Gastrocnemius medialis (tissue), 4 donors: ENCODE measurements around the gene ACP7.

Experiments
- POLR2A ChIP-seq, 2 donors: fragments of 450-650 bp; IDR thresholded peaks; one replicate each; pipeline ENCODE4 v1.6.1; 2017; ENCODE audit warnings: antibody characterized with exemption in 2 of 2, mild to moderate bottlenecking in 2 of 2, moderate library complexity in 2 of 2
- TF ChIP-seq, protein P1 (sequence below), 5 experiments: fragments of 450-650 bp in 3 of 5; fragments of 200-600 bp in 2 of 5; sonication (generic) in 2 of 5; IDR thresholded peaks in 4 of 5; conservative IDR thresholded peaks in 1 of 5; 1 replicate in 4 of 5; 2 replicates in 1 of 5; pipeline ENCODE4 v1.5.1; 2016 to 2019; ENCODE audit warnings: antibody characterized with exemption in 5 of 5, mild to moderate bottlenecking in 3 of 5, moderate library complexity in 3 of 5

DNA sequence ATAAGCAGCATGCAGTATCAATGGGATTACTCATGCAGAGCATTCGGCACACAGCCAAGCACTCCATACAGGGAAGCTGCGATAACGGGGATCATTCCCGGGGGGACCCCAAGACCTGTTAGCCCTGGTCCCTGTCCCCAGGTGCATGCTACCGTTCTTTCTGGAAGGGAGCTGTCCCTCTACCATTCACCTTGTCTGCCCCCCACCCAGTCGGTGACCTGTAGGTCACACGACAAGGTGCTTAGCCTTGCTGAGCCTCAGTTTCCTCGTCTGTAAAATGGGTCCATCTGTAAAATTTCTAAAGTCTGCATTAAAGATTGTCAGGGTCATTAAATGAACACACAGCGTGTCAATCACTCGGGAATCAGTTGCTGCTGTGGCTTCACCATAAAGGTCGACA is 6.8 kb upstream of the ACP7 start:
- TF ChIP-seq, protein P1, sequence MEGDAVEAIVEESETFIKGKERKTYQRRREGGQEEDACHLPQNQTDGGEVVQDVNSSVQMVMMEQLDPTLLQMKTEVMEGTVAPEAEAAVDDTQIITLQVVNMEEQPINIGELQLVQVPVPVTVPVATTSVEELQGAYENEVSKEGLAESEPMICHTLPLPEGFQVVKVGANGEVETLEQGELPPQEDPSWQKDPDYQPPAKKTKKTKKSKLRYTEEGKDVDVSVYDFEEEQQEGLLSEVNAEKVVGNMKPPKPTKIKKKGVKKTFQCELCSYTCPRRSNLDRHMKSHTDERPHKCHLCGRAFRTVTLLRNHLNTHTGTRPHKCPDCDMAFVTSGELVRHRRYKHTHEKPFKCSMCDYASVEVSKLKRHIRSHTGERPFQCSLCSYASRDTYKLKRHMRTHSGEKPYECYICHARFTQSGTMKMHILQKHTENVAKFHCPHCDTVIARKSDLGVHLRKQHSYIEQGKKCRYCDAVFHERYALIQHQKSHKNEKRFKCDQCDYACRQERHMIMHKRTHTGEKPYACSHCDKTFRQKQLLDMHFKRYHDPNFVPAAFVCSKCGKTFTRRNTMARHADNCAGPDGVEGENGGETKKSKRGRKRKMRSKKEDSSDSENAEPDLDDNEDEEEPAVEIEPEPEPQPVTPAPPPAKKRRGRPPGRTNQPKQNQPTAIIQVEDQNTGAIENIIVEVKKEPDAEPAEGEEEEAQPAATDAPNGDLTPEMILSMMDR (IDR thresholded peaks at IDR 0.05 in 4 of 5, conservative IDR thresholded peaks at IDR 0.05 in 1 of 5): no peak
- no peak for TF ChIP-seq POLR2A (IDR thresholded peaks at IDR 0.05)
